GM12878 (cell line): ENCODE measurements around the gene ELAVL2. TPM values are rescaled to one million over a fixed set of nuclear protein-coding genes. Genes with fewer than 3 reads are reported as not detected.

Experiments
- ATAC-seq: fragments of 200-7000 bp; cut with Tn5 transposase; 3 replicates; pipeline ENCODE4 v1.9.1; 2020; ENCODE audit warnings: mild to moderate bottlenecking, moderate library complexity
- BruUV-seq: library from RNA; stranded (reverse); fragments of 400-500 nt; replicated peaks from 2 replicates; lab custom pipeline; 2021; lab: Mats Ljungman, UMichigan
- CTCF ChIA-PET: fragments of 300-600 bp; sonication (Branson Sonifier 250); formaldehyde crosslinking; extraction: SDS; loops from one replicate; lab custom pipeline; 2021; ENCODE audit warnings: inconsistent platforms; lab: Yijun Ruan, JAX
- POLR2A ChIA-PET: fragments of 350-600 bp; formaldehyde crosslinking; extraction: SDS; loops from one replicate; lab custom pipeline; 2021; ENCODE audit warnings: inconsistent platforms; lab: Charles Lee
- RAD21 ChIA-PET: fragments of 300-600 bp; sonication (Branson Sonifier 250); formaldehyde crosslinking; loops from one replicate; lab custom pipeline; 2023; ENCODE audit warnings: antibody characterized with exemption; ENCODE audit not compliant: unreplicated experiment; lab: Charles Lee
- SMC1A ChIA-PET: fragments of 300-600 bp; sonication (Branson Sonifier 250); formaldehyde crosslinking; loops from one replicate; lab custom pipeline; 2023; ENCODE audit not compliant: unreplicated experiment, uncharacterized antibody; lab: Charles Lee
- DNase-seq: peaks from one replicate; pipeline ENCODE4 v3.0.0-alpha.2; 2011; ENCODE audit warnings: low read depth, low spot score
- FAIRE-seq: peaks from 3 replicates; lab custom pipeline; 2011; peaks lifted over from hg19 to GRCh38; lab: Jason Lieb, UNC
- H2AFZ ChIP-seq: 2 replicates; pipeline ENCODE4 v1.6.0; 2011; ENCODE audit warnings: low read depth, low read length, control low read depth; ENCODE audit not compliant: control insufficient read depth
- H3K27ac ChIP-seq: 2 replicates; pipeline ENCODE4 v1.5.1; 2011; ENCODE audit warnings: control low read depth; ENCODE audit not compliant: control insufficient read depth, insufficient read depth
- H3K27me3 ChIP-seq, 2 experiments: replicated peaks in 1 of 2; 2 replicates each; pipeline versions ENCODE4 v1.6.0 to v1.6.1; 2011; ENCODE audit warnings: low read length in 1 of 2; ENCODE audit not compliant: control insufficient read depth in 2 of 2, insufficient read depth in 2 of 2
- H3K36me3 ChIP-seq, 2 experiments: 2 replicates each; pipeline ENCODE4 v1.5.1; 2011; ENCODE audit warnings: low read length in 1 of 2; ENCODE audit not compliant: control insufficient read depth in 2 of 2, insufficient read depth in 2 of 2
- H3K4me1 ChIP-seq: 2 replicates; pipeline ENCODE4 v1.6.1; 2011; ENCODE audit warnings: mild to moderate bottlenecking, low read length, moderate library complexity, mixed read lengths; ENCODE audit not compliant: control insufficient read depth, insufficient read depth
- H3K4me2 ChIP-seq: 2 replicates; pipeline ENCODE4 v1.6.0; 2011; ENCODE audit warnings: control low read depth; ENCODE audit not compliant: control insufficient read depth, insufficient read depth
- H3K4me3 ChIP-seq: fragments of 200-600 bp; sonication (generic); 2 replicates; pipeline ENCODE4 v1.5.1; 2016
- H3K79me2 ChIP-seq: 2 replicates; pipeline ENCODE4 v1.6.0; 2011; ENCODE audit warnings: low read length; ENCODE audit not compliant: control insufficient read depth, insufficient read depth
- H3K9ac ChIP-seq: 2 replicates; pipeline ENCODE4 v1.8.0; 2011; ENCODE audit warnings: low read length, control low read depth, mixed read lengths; ENCODE audit not compliant: control insufficient read depth, insufficient read depth
- H3K9me3 ChIP-seq: replicated peaks from 3 replicates; pipeline ENCODE4 v1.5.1; 2011; ENCODE audit warnings: mild to moderate bottlenecking, low read length; ENCODE audit not compliant: control insufficient read depth, insufficient read depth
- H4K20me1 ChIP-seq: 2 replicates; pipeline ENCODE4 v1.6.0; 2011; ENCODE audit not compliant: control insufficient read depth, insufficient read depth
- BHLHE40 ChIP-seq, 2 experiments: fragments of 450-650 bp in 1 of 2; IDR thresholded peaks; 2 replicates each; pipeline ENCODE4 v1.6.1; 2011 to 2017; ENCODE audit warnings: low read depth in 2 of 2, borderline replicate concordance in 1 of 2, improper control_type of control experiment in 1 of 2, low read length in 1 of 2, mild to moderate bottlenecking in 1 of 2
- JUND ChIP-seq: IDR thresholded peaks from 2 replicates; pipeline ENCODE4 v1.6.1; 2012; ENCODE audit warnings: low read depth, mild to moderate bottlenecking, low read length, improper control_type of control experiment, moderate library complexity
- MTA2 ChIP-seq: fragments of 450-650 bp; IDR thresholded peaks from 2 replicates; pipeline ENCODE4 v1.6.1; 2016; ENCODE audit warnings: low read depth, mild to moderate bottlenecking, moderate library complexity
- NR2F1 ChIP-seq: fragments of 450-650 bp; conservative IDR thresholded peaks from 2 replicates; pipeline ENCODE4 v1.6.1; 2017; ENCODE audit warnings: mild to moderate bottlenecking
- RAD51 ChIP-seq: fragments of 450-650 bp; IDR thresholded peaks from 2 replicates; pipeline ENCODE4 v1.6.1; 2016; ENCODE audit warnings: moderate library complexity, mild to moderate bottlenecking, inconsistent platforms
- TAF1 ChIP-seq: IDR thresholded peaks from 2 replicates; pipeline ENCODE4 v1.6.1; 2011; ENCODE audit warnings: mild to moderate bottlenecking, low read depth, low read length, borderline replicate concordance
- ZNF384 ChIP-seq: IDR thresholded peaks from 2 replicates; pipeline ENCODE4 v1.6.1; 2012; ENCODE audit warnings: low read depth, mild to moderate bottlenecking, low read length, improper control_type of control experiment, borderline replicate concordance
- WGBS: methylation state at CpG from one replicate; pipeline ENCODE4 v1.1.6; 2016; ENCODE audit warnings: low lambda C conversion rate; ENCODE audit not compliant: insufficient replicate concordance, insufficient coverage; ENCODE audit errors: missing lambda C conversion rate; 5-methylcytosine and 5-hydroxymethylcytosine counted together
- in situ Hi-C: fragments of 300-500 bp; cut with MboI; formaldehyde crosslinking; loops from 9 replicates; pipeline ENCODE4 v1.14.3; 2018; ENCODE audit warnings: mixed read lengths
- intact Hi-C: fragments of 100-400 bp; cut with micrococcal nuclease; formaldehyde crosslinking; loops from one replicate; pipeline ENCODE4 v1.14.2; 2022; ENCODE audit not compliant: unreplicated experiment
- polyA plus RNA-seq, 11 experiments: library from polyadenylated mRNA; depleted of rRNA in 4 of 11; unstranded in 6 of 11; stranded (reverse) in 5 of 11; fragments of >200 nt; fragmentation: Nextera tagmentation in 4 of 11; fragmentation: Illumina TruSeq in 1 of 11; extraction: Ambion mirVana in 4 of 11; extraction: Trizol in 1 of 11; gene quantifications; 1 replicate in 1 of 11; 2 replicates in 10 of 11; pipeline versions ENCODE4 v1.2.1 to v1.2.3, GENCODE V29; 2011 to 2016; ENCODE audit warnings: inconsistent platforms in 2 of 11, missing spikeins in 2 of 11, low read depth in 1 of 11
- total RNA-seq, 4 experiments: library from RNA; depleted of rRNA in 3 of 4; stranded (reverse); fragments of >200 nt in 3 of 4; fragmentation: Illumina TruSeq in 1 of 4; extraction: Trizol in 1 of 4; gene quantifications; 2 replicates each; pipeline versions ENCODE4 v1.2.1 to v1.2.3, GENCODE V29; 2013 to 2021

Gene ELAVL2
- total and polyA plus RNA-seq, 10 of the 15 experiments (the other 5 are each of a cell fraction or from before 2014, with no cell fraction given), result 0.24 to 2.6 (median 0.76) TPM

- no peak for TF ChIP-seq TAF1
- TF ChIP-seq NR2F1, result no peak
- TF ChIP-seq ZNF384, result no peak
Measured at GRCh38 chr9:23752859-23753258, 73.2 kb downstream of the ELAVL2 start (continued).

- Histone ChIP-seq H3K9me3 (no peaks in the 10 kb centered on the region), H4K20me1 (no peaks in the 10 kb centered on the region), H3K4me3 (no peak overlapping the region), H3K4me2 (no peak overlapping the region), H3K27ac (no peak overlapping the region), H3K9ac (no peak overlapping the region), H3K4me1 (no peaks in the 10 kb centered on the region), H2AFZ (no peak overlapping the region), H3K79me2 (no peaks in the 10 kb centered on the region), H3K27me3 (no peaks in the 10 kb centered on the region), H3K36me3 (no peaks in the 10 kb centered on the region)
- in situ Hi-C loops, result no loop called here
- WGBS, result 29% methylated on average over 4 of the region's 4 CpGs
- ChIA-PET POLR2A (interaction anchor here (0.9 to 1.1 kb wide), 2 partner anchors 19 to 34 kb away, joined by 3 read pairs; no protein-coding TSS in a partner anchor), RAD21 (interaction anchor here (0.8 to 2.3 kb wide), 14 partner anchors 9 to 93 kb away, joined by 3 to 12 read pairs (median 4); no protein-coding TSS in a partner anchor), CTCF (interaction anchor here (0.6 to 1.0 kb wide), 3 partner anchors 34 to 211 kb away, joined by 3 to 4 read pairs (median 3); no protein-coding TSS in a partner anchor), SMC1A (interaction anchor here (1.0 to 4.4 kb wide), 18 partner anchors 8 to 93 kb away, joined by 3 to 20 read pairs (median 4); partner anchors contain the start of gene ELAVL2)
- FAIRE-seq (no peak), DNase-seq (no peak), ATAC-seq (peak; percentile 92)
- TF ChIP-seq RAD51 (no peak), MTA2 (0 out of 2 replicates have a peak, but pooled peaks have one; percentile 14), JUND (no peak), BHLHE40 (IDR thresholded peaks at IDR 0.05; ENCODE audit: borderline replicate concordance in 1 of 2, low read depth in 2 of 2, low read length in 1 of 2) (no peak)
- BruUV-seq, result no TSS peak
- intact Hi-C loops, result no loop called here
Measured at GRCh38 chr9:23751633-23752032, 74.4 kb downstream of the ELAVL2 start.
